Dermis microvascular lymphatic vessel endothelial cell (primary cell): ENCODE data around the gene RPL13A. TPM values are rescaled to one million over a fixed set of nuclear protein-coding genes. Genes with fewer than 3 reads are reported as not detected.
A peak's percentile ranks its signal among the peaks of the same experiment; 100 is the strongest.
"Not testable (repeated sequence)": the region's sequence is repeated elsewhere in the genome, so short reads cannot be mapped to it uniquely, and the experiment has no call there.

Experiments used
- DNase-seq, 2 donors: peaks; one replicate each; pipeline versions ENCODE4 v3.0.0 to v3.0.0-alpha.2; 2010; ENCODE audit warnings: low read depth in 2 of 2
- total RNA-seq: library from RNA; depleted of rRNA; stranded (reverse); fragments of >200 nt; gene quantifications from 2 replicates; pipeline ENCODE4 v1.2.1, GENCODE V29; 2014

Gene RPL13A
- 3,699 and 4,643 TPM in 2 replicates for total RNA-seq

DNA sequence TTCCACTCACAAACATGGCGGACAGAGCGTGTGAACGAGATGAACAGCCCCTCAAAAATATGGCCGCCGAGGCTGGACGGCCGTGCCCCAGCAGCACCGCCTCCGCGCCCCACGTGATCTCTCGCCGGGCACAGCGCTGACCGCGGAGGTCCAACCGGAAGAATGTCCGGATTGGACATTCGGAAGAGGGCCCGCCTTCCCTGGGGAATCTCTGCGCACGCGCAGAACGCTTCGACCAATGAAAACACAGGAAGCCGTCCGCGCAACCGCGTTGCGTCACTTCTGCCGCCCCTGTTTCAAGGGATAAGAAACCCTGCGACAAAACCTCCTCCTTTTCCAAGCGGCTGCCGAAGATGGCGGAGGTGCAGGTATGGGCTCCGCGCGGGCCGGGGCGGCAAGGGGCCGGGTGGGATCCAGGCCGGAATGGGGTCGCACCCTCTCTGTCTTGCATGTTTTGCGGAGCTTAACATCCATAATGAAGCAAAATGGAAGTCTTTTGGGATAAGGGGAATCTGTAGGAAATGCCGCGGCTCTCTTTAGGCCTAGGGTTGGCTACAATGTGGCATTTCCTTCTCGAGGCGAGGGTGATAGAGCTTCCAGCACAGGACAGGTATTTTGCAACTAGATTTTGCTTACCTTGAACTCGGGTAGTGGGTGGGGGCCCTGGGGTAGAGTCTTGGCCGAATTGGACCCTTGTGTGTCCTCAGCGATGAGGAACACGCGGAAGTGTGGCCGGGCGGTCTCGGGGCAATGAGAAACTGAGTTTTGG, at the start of gene RPL13A:
TSS of gene RPL13A (plus strand) at position 332 of the 769 bp plus-strand sequence. CDS start at position 354, 22 bp downstream.
- peak; percentile 99 for DNase-seq

DNA sequence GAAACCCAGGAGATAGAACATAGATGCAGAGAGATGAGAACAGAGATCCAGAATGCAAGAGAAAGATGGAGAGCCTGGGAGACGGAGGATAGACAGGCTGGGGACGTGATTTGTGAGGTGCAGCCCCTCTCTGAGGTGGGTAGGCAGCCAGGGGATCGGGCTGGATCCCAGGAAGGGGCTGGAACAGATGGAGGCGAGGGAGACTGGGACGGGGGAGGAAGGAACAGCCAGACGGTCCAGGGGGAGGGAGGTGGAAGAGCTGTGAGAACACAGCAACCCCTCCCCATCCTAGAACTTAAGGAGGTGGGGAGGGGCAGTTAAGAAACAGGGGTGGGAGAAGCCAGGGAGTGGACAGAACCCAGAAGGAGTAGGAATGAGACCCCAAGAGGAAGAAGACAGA, 49.1 kb upstream of the RPL13A start:
- DNase-seq: no peak

DNA sequence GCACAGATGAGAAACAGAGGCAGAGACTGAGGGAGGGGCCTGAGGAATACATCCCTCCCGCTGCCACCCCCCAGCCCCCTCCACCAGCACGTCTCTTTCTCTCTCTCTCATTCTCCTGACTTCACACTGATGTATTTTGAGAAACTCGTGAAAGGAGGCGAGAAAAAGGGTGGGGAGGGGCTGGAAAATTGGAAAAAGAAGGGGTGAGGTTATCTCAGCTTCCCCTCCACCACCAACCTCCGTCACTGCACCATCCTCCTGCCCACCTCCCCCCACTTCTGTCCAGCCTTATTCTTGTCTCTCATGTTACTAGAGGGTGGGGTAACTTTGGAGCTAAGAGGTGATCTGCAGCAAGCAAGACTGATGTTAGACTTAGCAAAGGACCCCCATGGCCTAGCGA, 47.6 kb upstream of the RPL13A start:
- DNase-seq: no peak

DNA sequence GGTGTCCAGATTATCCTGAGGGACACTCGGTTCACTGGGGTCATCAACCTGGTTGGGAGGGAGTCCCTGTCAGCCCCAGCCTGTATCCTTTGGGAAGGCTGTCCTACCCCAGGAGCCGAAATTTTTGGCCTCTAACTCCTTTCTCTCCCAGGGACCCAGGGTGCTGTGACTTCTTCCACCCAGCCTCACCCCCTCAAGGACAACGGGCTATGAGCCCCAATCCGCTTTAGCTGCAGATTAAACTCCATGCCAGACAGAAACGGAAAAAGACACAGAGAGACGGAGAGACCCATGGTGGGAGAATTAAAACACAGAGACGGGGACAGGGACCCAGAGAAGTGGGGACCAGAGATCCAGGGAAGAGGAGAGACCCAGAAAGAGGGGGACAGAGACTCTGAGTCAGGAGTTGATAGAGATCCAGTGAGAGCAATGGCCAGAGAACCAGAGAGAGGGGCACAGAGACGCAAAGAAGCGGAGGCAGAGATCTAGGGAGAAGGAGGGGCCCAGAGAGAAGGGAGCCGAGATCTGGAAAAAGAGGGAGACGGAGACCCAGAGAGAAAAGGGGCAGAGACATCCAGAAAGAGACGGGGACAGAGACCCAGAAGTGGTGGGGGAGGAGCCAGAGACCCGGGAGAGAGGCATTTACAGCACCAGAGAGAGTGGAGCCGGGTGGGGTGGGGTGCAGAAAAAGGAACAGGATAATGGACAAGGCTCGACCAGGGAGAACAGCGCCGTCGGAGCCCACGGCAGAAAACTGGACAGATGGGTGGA, 46.8 kb upstream of the RPL13A start:
- no peak for DNase-seq

DNA sequence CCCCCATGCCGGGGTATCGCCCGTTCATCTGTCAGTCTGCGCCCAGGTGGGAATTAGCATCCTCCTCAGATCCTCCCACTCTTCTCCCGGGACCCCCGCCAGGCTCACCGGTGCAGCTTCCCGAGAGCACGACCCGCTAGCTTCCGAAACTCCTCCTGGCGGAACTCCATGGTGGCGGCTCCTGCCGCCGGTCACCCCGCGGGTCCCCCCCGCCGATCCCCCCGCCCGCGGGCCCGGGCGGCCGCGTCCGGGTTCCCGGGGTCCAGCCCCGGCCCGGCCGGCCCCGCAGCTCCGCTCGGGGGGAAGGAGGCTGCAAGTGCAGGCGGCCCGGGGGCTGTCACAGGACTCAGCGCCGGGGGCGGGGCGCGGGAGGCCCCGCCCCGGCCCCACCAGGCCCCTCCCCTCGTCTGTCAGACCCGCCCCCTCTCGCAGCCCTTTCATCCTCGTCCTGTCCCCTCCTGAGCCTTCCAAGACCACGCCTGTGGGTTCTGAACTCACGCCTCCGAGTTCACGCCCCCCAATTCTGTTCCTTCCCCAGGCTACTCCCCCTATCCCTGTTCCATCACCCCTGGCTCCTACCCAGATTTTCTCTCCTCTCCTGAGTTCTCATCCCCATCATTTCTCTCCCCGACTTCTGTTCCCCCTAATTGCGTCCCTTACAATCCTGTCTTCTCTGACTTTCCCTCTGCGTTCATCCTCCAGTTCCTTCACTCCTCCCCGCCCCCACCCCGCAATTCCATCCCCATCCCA, 46.0 kb upstream of the RPL13A start, which contains the start of gene SLC17A7:
TSS of gene SLC17A7 (minus strand) at position 318 of the 750 bp plus-strand sequence. CDS start at position 170, 148 bp downstream.
- DNase-seq: peak in 1 of 2 donors; percentile 18

DNA sequence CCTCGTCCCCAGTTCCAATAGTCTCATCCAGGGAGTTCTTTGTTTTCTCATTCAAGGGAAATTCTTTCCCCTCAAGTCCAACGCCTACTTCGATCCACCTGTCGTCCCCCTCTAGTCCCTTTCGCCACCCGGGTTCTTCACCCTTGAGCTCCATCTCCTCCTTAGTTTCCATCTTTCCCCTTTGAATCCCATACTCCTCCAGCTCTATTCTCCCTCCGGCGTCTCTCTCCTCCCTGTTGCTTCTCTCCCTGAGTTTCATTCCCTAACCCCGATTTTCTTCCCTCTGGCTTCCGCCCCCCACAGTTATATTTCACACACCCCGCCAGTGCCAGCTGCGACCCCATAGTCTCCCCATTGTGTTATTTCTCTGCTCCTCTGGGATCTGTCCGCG, 45.5 kb upstream of the RPL13A start:
- DNase-seq: no peak

DNA sequence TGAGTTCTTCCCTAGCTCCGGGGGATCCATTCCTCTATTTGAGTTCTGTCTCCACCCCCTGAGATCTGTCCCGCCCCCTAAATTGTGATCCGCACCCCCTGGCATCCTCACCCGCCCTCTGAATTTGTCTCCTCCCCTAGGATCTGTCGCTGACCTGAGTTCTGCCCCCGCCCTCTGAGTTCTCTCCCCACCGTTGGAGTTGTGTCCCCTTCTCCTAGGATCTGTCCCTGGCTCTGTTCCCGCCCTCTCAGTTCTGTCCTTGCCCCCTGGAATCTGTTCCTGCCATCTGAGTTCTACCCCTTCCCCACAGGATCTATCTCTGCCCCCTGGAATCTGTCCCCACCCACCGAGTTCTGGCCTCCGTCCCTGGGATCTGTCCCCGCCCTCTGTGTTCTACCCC, 45.1 kb upstream of the RPL13A start:
- no peak for DNase-seq

DNA sequence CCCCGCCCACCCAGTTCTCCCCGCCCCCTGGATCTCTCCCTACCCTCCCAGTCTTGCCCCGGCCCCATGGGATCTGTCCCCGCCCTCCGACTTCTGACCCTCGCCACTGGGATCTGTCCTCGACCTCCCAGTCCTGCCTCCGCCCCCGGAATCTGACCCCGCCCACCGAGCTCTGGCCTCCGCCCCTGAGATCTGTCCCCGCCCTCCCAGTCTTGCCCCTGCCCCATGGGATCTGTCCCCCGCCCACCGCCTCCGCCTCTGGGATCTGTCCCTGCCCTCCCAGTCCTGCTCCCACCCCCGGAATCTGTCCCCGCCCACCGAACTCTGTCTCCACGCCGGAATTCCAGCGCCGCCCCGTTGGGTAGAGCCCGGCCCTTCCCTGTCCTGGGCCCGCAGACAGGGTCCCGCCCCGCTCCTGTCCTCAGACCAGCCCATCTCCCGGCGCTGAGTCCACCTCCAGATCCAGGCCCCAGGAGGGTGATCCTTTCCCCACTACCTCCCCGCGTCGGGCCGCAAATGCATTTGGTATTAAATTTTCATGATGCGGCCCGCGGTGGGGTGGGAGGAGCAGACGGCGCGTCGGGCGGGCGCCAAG, 44.5 kb upstream of the RPL13A start:
- DNase-seq: peak; percentile 76 to 89

DNA sequence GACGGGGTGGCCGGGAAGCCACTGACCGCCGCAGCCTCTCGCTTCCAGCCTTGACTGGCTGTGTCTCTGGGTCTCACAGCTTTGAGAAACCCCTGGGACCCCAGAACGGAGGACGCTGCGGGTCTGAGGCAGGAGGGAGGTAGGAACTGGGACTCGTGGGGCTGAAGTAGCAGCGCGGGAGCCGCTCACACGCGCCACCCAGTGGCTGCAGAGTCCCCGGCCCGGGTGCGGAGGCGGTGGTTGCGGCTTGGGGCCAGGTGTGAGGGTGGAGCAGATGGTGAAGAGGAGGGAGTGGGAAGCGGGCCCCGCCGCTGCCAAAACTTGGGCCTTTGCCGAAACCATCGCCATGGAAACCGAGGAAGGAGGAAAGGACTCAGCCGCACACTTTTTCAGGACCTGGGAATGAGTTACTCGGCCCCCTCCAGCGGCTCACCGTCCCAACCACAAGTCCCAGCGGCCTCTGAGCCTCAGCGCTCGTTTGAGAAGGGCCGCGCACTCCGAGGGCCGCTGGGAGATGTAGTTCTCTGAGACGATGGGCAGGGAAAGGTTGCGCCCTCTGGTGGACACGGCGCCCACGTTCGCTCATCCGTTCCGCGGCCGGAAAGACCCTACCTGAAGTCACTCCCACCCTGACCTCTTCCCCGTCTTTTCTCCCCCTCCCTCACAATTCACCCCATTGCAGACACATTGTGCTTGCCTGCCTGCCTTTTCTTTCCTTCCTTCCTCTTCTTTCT, 43.9 kb upstream of the RPL13A start:
- peak; percentile 83 to 94 for DNase-seq

DNA sequence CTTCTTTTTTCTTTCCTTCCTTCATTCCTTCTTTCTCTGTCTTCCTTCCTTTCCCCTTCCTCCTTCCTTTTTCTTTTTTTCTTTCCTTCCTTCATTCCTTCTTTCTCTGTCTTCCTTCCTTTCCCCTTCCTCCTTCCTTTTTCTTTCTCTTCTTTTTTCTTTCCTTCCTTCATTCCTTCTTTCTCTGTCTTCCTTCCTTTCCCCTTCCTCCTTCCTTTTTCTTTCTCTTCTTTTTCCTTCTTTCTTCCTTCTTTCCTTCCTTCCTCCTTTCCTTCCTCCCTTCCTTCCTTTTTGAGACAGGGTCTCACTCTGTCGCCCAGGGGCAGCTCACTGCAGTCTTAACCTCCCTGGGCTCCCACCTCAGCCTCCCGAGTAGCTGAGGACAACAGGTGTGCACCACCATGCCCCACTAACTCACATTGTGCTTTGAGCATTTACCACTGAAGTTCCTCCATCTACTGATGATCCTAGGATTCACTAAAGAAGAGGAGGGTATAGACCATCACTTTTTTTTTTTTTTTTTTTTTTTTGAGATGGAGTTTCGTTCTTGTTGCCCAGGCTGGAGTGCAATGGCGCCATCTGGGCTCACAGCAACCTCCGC, 43.2 kb upstream of the RPL13A start:
- DNase-seq: not testable (repeated sequence)

DNA sequence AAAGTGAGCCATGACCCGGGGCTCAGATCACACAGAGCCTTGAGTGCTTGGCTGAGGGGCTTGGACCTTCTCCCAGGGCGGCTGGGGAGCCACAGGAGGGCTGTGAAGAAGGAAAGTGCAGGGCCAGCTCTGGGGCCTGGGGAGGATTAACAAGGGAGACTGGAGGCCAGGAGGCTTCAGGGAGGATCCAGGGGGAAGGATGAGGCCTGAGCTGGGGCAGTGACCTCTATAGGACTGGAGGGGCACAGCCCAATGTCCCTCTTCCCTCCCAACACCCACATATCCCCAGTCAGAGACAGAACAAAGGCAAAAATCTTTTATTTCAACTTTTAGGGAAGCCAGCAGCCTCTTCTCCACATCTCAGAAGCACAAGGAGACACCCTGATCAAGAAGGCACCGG, 41.4 kb upstream of the RPL13A start:
- no peak for DNase-seq

DNA sequence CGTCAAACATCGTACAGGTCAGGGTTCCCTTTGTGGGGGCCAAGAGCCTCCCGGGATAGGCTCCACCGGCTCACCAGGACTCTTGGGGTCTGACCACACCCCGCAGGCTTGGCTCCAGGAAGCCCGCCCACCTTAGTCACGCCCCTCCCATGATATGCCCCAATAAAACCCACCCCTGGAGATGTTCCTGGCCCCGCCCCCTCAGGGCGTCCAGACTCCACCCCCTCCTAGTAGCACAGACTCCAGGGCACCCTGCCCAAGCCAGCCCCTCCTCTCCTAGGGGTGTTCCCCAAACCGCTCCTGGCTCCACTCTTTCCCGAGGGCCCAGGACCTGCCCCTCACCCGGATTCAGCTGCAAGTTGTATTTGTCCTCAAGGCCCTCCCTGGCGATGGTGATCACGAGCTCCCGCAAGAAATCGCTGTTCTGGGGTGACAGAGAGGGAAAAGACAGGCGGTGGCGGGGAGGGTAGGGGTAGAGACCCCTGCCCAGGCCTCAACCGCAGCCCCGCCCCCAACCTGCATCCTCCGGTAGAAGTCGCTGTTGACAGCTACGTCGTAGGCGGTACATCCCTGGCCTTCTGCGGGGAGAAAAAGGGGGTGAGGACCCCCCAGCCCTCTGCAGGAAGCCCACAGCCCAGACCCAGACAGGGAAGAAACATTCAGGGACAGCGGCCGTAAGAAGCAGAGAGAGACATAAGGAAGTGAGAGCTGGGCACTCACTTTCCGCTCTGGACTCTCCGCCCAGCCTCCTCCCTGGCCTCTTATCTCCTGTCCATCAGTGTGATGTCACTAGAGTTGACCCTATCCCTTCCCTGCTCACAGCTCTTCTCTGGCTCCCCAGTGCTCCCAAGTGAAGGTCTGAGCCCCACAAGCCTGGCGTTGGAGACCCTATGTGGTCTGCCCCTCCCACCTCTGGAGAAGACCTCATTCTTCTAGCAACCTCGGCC, 39.6 kb upstream of the RPL13A start:
- DNase-seq: peak in 1 of 2 donors; percentile 25

DNA sequence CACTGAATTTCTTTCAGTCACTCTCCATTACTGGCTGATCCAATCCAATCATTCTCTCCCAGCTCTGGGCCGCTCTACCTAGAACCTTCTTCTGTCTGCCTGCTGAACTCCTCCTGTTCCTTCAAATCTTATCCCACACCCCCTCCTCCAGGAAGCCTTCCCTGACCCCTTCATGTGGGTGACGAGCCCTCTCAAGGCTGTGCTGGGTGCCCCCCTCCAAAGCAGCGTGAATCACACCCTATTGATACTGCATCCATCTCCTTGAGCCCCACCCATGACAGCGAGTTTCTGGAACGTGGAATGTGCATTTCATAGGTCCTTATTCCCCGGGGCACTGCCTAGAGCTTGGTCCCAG, 39.0 kb upstream of the RPL13A start:
- no peak for DNase-seq

DNA sequence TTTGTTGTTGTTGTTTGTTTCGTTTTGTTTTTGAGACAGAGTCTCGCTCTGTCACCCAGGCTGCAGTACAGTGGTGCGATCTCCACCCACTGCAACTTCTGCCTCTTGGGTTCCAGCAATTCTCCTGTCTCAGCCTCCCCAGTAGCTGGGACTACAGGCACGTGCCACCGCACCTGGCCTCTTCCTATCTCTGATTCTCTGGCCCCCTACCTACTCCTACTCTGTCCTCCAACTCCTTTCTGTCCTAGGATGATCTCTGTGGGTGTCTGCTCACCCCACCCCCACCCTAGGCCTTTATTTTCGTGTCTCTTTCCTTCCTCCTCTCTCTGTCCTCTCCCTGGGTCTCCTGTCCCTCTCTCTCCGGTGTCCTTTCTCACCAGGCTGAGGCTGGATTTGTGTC, 37.0 kb upstream of the RPL13A start:
- DNase-seq: no peak

DNA sequence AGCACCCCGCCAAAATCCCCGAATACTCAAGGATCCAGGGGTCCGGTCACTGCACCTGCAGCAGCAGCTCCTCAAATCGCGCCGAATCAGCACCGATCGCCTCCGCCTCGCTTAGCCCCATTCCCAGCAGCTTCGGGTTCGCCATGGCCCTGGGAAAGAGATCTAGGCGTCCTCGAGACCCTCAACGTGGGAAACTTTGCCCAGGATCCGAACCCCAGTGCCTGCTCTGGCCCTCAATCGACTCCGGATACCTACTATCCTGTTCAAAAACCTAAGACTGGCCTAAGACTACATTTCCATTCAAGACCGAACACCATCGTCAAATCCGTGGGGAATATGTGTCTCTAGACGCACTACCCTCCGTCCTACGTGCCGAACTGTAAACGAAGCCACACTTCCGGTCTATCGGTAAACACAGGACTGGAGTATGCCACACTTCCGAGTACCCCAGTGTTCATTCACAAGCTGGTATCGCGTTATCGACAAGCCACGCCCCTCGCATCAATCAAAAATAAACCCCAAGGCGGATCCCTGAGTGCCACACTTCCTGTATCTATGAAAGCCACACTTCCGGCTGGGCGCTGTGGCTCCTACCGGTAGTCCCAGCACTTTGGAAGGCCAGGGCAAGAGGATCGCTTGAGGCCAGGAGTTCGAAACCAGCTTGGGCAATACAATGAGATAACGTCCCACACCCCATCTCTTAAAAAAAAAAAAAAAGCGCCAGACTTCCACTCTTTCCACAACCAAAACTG, 35.8 kb upstream of the RPL13A start, which contains the start of gene PIH1D1:
TSS of gene PIH1D1 (minus strand) at position 385 of the 752 bp plus-strand sequence. CDS start at position 145, 240 bp downstream.
- DNase-seq: peak; percentile 99 to 100

DNA sequence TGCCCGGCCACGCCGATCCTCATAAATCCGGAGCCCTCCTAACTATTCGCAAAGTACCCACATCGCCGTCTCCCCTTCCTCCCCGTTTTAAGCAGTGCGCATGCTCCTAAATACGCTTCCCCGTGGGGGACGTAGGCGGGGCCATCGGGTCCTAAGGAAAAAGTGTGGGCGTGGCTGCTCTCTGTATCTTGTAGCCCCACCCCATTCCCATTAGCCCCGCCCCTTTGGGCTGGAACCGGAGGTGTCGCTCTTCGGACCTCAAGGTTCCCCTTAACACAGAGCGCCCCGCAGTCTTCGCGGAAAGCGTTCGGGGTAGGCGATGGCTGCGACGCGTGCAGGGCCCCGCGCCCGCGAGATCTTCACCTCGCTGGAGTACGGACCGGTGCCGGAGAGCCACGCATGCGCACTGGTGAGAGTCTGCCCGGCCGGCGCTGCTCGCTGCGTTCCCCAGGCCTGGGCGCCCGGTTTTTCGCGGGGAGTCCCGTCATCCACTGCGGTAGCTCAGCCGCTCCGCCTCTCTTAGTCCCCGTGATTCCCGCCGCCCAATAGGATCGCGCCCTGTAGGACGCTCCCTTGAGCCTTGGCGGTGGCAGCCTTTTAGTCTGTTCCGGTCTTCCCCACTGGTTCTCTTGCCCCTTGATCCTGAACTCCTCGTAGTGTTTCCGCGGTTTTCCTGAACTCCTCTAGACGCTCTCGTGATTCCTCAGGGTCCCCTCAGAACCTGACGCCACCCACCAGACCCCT, 34.2 kb upstream of the RPL13A start, which contains the start of gene ALDH16A1:
TSS of gene ALDH16A1 (plus strand) at position 213 of the 744 bp plus-strand sequence. CDS start at position 320, 107 bp downstream.
- DNase-seq: peak; percentile 93 to 98

DNA sequence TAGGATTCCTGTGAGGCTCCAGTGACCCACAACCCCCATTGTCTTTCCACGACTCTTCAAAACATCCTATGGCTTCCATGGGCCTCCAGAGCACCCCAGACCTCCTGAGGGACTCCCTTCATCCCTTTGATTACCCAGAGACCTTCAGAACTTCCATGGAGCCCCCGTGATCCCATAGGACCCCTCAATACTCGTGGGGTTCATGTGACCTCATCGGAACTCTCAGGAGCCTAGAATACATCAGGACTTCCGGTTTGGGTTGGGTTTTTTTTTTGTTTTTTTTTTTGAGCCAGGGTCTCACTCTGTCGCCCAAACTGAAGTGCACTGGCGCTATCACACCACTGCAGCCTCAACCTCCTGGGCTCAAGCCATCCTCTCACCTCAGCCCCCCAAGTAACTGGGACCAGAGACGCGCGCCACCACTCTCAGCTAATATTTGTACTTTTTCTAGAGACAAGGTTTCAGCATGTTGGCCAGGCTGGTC, 33.6 kb upstream of the RPL13A start:
- no peak for DNase-seq
